Epithelial cell of esophagus (primary cell): ENCODE data around the gene NR5A2.
A peak's percentile ranks its signal among the peaks of the same experiment; 100 is the strongest.

Experiments used
- DNase-seq: peaks from one replicate; pipeline ENCODE4 v3.0.0; 2010; ENCODE audit warnings: low read depth
- H3K4me3 ChIP-seq: 2 replicates; pipeline ENCODE4 v1.5.1; 2011; ENCODE audit warnings: mild to moderate bottlenecking, low read length, control low read depth
- TF ChIP-seq, protein P1 (sequence below): IDR thresholded peaks from 2 replicates; pipeline ENCODE4 v1.5.1; 2011; ENCODE audit warnings: low read depth, mild to moderate bottlenecking, low read length, control low read depth, inconsistent platforms; ENCODE audit not compliant: insufficient read depth; ENCODE audit errors: missing control alignments

NR5A2 gene

DNA sequence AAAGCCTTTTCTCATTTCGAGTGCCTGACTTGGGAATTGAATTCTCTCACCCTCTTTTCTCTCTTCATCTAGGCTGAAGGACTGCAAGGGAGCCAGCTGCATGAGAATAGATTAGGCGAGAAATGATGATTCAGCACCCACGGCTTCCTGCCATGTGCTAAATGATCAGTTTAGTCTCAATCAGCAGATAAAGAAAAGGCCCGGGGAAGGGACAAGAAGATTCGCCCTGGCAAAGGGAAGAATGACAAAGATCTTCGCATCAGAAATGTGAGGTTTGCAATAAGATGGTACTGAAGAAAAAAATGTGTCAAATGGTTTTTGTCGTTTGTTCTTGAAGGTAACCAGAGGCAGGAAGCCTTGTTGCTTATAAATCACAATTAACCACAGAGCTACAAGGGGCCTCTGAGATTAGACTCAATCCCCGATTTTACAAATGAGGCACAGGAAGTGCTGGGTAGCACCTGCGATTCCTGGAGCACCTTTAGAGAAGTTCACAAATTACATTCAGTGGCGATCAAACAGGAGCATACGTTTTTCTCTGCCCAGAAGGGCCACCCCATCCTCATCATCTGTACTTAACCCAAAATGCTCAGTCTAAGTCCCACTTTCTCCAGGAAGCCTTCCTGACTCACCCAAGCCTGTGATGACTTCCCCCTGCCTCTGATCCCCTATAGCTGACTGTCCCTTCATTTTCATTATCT, 198.9 kb downstream of the NR5A2 start:
- no peak for DNase-seq
- no peak overlapping the region for H3K4me3 ChIP-seq
- TF ChIP-seq, protein P1, sequence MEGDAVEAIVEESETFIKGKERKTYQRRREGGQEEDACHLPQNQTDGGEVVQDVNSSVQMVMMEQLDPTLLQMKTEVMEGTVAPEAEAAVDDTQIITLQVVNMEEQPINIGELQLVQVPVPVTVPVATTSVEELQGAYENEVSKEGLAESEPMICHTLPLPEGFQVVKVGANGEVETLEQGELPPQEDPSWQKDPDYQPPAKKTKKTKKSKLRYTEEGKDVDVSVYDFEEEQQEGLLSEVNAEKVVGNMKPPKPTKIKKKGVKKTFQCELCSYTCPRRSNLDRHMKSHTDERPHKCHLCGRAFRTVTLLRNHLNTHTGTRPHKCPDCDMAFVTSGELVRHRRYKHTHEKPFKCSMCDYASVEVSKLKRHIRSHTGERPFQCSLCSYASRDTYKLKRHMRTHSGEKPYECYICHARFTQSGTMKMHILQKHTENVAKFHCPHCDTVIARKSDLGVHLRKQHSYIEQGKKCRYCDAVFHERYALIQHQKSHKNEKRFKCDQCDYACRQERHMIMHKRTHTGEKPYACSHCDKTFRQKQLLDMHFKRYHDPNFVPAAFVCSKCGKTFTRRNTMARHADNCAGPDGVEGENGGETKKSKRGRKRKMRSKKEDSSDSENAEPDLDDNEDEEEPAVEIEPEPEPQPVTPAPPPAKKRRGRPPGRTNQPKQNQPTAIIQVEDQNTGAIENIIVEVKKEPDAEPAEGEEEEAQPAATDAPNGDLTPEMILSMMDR = no peak

DNA sequence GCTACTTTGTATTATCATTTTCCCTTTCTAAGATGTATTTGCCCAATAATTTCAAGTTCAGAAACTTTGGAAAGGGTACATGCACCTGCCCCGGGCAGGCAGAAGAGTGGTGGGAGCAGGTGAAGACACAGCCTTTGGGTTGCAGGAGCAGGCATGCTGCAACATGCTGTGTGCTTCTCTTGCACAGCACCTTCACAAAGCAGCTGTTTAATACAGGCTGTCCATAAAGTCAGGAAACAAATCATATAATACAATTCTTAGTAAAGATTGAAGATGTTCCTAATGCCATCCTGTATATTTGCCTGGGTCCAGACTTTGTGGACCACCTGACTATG, 199.4 kb downstream of the NR5A2 start:
- TF ChIP-seq, protein P1 = no peak
- no peak overlapping the region for H3K4me3 ChIP-seq
- DNase-seq = peak; percentile 74
